HG02884 (cell line): ENCODE data around the gene CRYBA2.

Source experiments
- ATAC-seq: cut with Tn5 transposase; IDR thresholded peaks from one replicate; pipeline ENCODE4 v1.9.1; 2021; ENCODE audit warnings: mild to moderate bottlenecking, moderate library complexity; ENCODE audit not compliant: unreplicated experiment

CRYBA2 gene

DNA sequence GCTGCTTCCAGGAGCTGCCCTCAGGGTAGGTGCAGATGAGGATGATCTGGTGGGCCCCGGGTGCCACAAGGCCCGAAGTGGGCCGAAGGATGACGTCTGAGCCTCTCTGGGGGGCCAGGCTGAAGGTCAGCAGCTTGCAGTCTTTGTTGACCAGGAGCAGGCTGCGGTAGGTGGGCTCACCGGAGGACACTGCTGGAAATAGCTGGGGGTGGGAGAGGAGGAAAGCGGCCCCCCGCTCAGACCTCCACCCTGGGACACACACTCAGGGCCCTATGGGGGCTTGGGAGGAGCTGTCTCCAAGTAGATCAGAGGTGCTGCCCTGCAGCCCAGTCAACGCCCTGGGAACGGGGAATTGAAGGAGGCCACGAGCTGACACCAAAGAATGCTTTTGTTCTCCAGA, 30.8 kb upstream of the CRYBA2 start:
- ATAC-seq, result no peak

DNA sequence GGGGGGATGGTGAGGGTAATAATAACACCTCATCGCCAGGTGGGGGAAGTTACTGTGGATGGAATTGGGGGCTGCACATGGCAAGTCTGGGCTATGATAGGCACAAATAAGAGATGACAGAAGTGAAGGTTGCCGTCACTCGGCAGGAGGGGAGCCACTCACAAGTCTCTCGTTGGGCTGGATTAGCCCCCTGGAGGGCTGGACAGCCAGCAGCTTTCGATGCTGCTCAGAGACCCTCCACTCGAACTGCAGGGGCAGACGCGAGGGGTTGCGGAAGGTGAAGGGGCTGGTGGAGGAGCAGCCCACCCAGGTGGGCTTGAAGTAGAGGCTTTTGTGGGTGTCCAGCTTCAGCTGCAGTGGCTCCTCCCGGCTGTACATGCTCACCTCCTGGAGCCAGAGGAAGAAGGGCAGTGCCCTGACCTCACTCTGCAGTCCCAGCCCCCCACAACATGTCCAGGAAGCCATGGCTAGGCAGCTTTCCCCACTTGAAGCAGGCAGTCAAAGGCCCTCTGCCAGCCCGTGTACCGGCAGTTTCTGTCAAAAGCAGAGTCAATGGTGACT, 29.9 kb upstream of the CRYBA2 start:
- no peak for ATAC-seq

DNA sequence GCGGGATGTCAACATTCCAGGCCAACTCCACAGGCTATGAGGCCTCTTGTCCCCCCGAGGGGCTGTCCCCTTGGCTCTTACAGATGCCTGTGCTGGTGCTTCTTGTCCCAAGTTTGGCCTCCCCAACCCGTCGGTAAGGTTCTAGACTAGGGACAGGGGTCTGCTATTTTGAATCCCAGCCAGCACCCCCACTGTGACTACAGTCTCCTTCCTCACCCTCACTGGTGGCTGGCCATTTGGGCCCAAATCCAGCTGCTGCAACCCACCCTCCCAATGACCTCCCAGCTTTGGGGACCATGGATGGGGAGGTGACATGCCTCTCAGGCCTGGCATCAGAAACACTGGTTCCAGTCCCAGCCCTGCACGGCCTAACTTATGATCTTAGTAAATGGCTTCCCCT, 29.4 kb upstream of the CRYBA2 start:
- no peak for ATAC-seq

DNA sequence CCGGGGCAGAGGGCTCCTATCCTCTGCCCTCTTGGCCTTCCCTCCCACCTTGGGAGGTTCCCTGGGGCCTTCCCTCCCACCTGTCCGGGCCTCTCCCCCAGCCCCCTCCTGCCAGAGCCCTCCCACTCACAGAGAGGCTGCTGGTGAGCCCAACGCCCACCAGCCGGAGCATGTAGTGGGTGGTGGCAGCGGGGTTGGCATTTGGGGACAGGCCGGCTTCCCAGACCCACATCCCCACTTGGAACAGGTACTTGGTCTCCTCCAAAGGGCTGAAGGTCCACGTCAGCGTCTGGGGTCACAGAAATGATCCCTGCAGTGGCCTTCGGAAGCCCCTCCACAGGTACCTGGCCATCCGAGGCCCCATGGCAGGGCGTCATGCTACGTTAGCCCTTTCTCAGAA, 28.8 kb upstream of the CRYBA2 start:
- no peak for ATAC-seq

DNA sequence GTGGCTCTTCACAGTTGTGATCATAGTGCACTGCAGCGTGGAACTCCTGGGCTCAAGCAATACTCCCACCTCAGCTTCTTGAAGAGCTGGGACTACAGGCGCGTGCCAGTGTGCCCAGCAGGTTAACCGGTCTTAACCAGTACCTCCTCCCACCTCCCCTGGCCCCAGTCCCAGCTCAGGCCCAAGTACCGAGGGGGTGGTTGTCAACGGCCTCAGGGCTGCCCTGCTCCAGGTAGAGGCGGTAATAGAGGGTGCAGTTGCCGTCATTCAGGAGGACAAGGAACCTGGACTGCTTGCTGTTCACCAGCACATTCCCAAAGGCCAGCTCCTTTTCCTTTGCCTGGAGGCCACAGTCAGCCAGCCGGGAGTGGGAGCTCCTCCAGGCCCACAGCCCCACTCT, 28.4 kb upstream of the CRYBA2 start:
- no peak for ATAC-seq

DNA sequence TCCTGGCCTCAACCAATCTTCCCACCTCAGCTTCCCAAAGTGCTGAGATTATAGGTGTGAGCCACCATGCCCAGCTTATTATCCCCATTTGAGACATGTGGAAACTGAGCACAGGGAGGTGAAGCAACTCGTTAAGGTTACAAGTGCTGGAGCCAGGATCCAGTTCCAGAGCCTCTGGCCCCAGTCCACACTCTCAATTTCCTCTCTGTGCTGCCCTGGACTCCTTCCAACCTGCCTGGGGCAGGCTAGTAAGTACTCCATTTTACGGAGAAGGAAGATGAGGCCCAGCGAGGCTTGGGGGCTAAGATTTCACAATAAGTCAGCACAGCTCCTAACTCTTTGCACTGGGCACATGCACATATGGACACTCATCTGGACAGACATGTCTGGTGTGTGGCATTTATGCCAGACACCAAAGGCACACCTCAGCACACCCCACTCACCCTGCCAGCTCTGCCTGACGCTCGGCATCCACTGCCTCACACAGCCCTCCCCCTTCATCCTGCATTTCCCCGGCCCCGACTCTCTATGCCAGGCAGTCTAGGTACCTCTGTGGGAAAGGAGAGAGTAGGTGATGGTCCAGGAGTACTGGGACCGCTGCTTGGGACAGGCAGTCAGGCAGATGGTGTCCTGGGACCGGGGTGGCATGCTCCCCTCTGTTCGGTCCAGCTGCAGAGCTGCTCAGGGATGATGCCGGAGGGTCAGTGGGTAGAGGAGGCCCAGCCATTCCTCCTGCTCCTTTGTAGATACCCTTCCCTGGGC, 27.6 kb upstream of the CRYBA2 start:
- no peak for ATAC-seq

DNA sequence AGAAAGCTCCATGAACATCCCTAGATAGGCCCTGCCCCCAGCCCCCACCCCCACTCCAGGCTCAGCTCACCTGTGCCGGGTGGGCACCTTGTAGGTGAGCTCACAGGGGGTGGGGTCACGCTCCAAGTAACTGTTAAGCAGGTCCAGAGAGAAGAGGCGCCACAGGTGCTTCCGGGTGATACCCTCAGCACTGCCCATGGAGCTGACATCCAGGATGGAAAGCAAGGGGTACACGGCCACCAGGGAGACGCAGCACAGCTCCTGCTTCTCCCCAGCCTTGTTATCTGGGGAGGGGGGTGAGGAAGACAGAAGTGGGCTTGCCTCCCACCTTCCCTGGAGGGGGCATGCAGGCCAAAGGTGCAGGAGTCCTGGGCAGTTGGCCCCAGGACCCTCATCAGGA, 26.2 kb upstream of the CRYBA2 start:
- no peak for ATAC-seq

DNA sequence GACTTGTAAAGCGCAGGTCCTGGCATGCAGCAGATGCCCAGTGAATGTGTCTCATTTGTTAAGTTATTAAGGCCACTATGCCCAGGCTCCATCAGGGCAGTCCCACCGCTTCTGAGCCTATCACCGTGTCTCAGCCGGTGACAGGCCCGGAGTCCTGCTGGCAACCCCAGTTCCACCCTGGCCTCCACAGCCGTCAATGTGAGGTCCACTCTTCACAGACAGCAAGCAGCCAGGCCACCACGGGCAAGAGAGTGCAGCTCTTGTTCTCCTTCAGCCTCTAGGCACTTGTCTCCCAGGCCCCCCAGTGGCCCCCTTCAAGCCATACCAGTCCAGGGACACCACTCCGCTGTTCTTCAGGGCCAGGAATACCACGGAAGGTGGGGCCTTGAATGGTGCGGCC, 25.5 kb upstream of the CRYBA2 start:
- ATAC-seq, result no peak

DNA sequence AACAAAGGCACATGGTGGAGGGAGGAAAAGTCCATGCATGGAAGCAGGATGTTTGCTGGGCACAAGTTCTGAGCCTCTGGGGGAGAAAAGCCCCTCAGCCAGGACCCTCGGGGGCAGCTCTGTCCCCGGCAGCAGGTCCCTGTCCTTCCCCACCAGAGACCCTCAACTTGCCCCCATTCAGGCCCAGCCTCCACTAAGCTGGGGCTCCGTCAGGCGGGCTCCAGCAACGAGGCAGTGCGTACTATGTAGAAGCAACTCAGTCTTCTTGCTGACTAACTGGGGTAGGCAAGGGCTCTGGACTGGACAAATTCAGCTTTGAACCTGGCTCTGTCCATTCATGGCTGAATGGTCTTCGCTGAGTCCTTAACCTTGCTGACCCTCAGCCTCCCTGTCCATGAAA, 25.1 kb upstream of the CRYBA2 start:
- ATAC-seq, result no peak

DNA sequence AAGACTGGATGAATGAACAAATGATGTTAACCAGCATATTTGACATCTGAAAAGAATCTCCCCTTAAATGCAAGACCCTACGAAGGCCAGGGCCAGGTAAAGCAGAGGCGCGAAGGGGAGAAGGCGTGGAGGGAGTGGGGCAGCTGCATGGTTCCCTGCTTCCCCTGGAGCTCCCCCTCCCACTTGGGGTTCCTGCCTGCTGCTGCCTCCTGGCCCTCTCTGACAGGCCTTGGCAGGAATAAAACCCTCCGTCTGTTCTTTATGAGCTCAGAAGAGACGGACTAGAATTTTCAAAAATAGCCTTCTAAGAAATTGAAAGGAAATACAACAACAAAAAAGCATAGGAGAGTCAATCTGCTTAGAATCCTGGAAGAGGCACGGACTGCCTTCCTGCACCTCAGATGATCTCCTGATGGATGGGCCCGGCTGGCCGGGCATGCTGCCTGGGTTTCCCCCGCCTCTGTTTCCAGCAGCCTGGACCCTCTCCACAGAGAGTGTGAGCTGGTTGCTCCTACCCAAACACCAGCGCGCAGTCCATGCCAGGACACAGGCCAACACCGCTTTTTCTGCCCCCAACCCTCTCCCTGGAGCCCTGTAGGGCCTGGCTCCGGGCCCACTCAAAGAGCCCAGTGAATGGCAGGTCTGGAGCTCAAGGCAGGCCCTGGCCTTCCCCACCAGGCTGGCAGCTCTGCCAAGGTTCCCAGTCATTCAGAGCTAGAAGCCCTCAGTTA, 24.1 kb upstream of the CRYBA2 start:
- no peak for ATAC-seq

DNA sequence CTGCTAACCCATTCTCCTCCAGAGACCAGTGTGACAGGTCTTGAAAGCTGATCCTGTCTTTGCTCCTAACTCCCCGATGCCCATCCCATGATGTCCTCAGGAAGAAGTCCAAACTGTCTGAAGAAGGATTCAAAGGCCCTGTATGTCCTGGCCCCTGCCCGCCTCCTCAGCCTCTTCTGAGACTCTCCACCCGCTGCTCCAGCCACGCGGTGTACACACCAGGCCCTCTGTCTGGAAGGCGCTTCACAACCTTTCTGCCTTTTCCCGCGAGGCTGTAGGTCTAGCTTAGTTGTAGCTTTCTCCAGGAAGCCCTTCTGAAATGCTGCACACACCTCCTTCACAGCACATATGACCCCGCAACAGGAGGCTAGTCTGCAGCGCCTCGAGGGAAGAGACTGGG, 23.5 kb upstream of the CRYBA2 start:
- ATAC-seq, result no peak

DNA sequence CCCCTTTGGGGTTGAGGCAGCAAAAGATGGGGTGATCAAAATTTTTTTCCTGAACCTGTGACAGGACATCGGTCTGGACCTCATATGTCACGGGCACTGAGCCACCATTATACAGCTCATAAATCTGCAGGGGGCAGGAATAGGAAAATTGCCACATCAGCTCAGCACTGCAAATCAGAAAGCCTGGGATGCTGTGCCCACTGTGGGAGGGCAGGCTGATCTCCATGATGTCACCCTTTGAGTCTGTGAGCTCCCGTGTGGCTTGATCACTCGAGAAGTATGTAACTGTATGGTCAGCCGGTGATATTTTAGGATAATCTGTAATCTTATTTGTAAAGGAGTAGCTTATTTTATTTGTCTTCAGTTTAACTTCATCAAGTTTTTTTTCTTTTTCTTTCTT, 17.7 kb upstream of the CRYBA2 start:
- no peak for ATAC-seq

DNA sequence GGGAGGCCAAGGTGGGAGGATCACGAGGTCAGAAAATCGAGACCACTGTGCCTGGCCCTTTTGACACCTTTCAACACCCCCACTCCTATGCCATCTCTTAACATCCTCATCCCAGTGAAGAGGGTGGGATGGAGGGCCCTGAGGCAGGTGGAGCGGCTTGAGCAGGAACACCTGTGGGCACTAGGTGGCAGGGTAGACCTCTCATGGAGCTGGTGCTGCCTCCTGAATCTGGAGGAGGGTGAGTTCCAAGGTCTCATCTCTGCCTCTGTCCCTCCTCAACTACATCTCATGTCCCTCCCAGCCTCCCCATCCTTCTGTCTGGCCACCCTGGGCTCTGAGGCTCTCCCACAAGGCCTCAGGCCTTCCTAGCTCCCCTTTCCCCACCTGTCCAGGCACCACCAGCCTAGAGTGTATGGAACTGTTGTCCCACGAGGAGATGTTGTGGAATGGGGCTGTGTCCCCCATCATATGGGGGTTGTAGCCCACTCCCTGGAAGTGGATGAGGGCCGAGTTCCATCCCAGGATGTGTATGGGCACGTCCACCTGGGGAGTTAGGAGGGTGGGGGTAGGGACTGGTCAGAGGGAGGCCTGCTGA, 17.0 kb upstream of the CRYBA2 start:
- ATAC-seq, result no peak

DNA sequence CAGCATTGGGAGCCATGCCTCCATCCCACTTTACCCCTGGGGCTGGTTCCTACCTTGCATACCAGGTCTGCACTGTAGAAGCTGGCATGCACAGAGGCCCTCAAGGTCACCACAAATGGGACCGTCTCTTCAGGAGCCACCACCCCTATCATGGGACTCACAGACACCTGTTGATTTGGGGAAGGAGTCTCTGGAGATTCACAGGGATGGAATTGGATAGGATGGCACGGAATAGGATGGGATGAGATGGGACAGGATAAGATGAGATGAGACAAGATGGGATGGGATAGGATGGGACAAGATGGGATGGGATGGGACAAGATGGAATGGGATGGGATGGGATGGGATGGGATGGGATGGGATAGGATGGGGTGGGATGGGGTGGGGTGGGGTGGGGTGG, 16.1 kb upstream of the CRYBA2 start:
- no peak for ATAC-seq

DNA sequence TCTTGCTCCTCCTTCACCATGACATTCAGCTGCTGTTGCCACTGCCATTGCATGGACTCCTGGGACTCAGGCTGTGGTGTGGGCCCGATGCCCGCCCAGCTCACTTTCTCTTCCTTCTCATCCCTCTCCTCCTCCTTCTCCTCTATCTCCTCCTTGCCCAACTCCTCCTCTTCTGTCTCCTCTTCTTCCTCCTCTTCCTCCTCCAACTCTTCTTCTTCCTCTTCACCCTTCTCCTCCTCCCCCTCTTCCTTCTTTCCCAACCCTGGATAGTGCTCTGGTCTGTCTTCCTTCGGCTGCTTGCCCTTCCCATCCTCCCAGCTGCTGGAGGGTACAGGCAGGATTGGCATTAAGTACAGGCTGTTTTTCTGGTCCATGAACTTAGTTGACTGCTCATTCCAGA, 10.8 kb upstream of the CRYBA2 start:
- no peak for ATAC-seq

DNA sequence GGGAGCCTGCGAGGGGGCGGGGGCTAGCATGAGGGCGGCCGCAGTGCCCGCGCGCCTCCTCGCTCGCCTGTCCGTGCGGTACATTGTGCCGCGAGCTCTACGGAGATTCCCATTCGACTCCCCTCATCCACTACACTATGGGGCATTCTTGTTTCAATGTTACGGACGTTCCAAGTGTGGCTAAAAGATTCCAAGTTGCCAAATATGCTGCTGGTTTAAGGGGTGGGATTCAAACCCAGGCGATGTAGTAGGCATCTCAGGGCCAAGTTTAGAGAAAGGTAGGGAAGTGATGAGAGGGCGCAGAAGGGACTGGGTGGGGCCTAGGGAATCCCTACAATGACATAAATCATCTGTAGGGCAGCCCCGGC, 10.0 kb upstream of the CRYBA2 start:
- ATAC-seq, result no peak

DNA sequence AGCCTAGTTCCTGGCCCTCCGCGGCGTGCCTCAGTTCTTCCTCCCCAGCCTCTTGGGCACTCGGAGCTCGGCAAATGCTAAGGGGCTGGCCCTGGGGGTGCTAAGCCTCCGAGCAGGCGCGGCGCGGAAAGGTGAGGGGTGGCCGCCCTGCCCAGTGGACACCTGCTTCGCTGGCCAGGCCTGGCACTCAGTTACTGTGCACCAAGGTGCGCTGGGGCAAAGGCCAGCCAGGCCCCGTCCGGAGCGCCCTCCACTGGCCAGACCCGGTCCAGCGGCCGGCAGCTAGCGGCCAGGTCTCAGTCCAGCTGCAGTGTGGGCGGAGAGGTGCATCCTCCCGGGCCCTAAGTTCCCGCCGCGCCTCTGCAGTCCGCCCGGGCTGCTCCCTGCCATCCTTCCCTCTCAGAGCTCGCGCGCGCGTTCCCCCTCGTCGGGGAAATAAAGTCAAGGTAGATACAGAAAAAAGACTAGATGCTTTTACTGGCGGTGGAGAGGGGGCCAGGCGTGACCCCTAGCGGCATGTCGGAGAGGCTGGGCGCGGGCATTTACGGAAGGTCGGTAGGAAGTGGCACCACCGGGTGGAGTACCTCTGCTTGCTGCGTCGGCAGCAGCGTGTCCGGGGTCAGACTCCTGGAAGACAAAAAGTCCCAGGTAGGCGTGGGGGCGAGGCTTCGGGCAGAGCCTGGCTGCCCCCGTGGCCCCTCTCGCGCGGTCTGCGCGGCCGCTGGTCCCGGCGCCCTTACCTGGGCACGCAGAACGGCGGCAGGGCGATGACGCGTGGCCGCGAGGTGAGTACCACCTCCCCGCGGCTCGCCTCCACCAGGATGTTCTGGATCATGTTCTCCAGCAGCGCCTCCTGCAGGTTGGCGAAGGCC, 9.4 kb upstream of the CRYBA2 start:
- ATAC-seq, result no peak

DNA sequence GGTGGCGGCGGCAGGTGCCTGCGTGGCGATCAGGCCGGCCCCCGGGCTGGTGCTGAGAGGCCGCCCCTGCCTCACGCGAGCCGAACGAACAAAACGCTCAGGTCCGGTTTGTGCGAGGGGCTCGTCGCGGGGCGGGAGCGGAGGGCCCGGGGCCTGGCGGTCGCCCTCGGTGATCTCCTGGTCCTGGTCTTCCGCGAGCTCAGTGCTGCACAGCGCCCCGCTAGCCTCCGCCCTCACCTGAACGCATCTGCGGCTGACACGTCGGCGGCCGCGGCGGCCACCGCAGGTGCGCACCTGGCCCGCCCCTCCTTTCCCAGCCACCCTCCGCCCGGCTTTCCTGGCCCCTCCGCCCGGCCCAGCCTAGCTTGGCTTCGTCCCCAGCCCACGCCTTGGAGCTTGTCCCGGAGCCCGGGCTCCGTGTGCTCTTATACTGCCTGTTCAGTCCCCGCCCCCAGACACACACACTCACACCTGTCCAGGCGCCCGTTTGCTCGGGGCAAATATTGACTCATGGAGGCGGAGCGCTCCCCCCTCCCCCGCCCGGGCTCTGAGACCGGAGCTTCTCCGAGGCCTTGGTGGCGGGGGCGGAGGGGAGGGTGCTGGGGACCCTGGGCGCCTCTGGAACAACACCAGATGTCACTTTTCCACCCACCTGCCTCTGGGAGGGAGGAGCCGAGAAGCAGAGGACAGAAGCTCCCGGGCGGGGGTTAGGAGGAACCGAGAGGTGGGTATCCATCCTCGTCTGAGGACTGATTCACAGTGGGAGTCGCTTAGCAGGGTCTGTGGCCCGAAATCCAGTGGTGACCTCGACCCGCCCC, 8.6 kb upstream of the CRYBA2 start:
- ATAC-seq, result no peak

DNA sequence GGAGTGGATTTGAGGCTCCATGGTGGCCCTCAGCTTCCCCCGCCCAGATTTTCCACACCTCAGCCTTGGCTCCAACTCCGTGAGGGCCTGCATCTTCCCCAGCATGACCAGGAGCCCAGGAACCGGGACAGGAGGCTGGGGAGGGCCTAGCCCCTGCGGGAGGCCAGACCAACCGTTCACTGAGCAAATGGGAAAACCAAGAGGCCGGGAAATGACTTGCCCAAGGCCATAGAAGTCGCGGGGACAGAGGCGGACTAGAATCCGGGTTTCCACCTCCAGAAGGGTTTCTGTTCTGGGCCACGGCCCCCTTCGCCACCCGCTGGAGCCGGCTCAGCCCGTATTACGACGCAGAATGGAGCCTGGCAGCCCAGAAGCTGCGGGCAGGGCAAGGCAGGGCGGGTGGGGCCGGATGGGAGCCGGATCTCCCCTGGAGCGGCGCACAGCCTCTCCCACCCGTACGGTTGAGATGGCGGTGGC, 7.9 kb upstream of the CRYBA2 start:
- no peak for ATAC-seq

DNA sequence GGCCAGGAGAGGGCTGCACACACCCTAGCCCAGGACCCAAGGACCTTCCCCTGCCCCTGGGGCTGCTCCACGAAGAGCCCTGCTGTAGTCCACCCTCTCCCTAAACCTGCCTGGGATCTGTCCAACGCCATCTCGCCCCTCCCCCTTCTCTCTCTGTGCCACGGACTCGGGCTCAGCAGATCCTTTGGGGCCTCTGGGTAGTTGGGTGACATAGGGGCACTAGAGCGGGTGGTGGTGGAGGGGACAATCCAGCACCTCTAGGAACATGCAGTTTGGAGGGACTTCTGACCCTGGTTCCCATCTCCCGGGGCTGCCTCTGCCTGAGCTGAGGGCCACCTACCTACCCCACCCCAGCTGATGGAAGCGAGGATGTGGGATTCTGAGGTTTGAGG, 7.3 kb upstream of the CRYBA2 start:
- ATAC-seq, result no peak
